PC-3 (cell line): ENCODE measurements around the gene DGKB. TPM values are rescaled to one million over a fixed set of nuclear protein-coding genes. Genes with fewer than 3 reads are reported as not detected.

ENCODE experiments used
- ATAC-seq: fragments of 200-7000 bp; cut with Tn5 transposase; 2 replicates; pipeline ENCODE4 v1.9.1; 2020; ENCODE audit warnings: mild to moderate bottlenecking, moderate library complexity
- BruUV-seq: library from RNA; stranded (reverse); fragments of 400-500 nt; replicated peaks from 2 replicates; lab custom pipeline; 2021; lab: Mats Ljungman, UMichigan
- CTCF ChIA-PET: fragments of 300-600 bp; sonication (Branson Sonifier 250); formaldehyde crosslinking; loops from one replicate; lab custom pipeline; 2022; ENCODE audit warnings: antibody characterized with exemption; lab: Charles Lee
- POLR2A ChIA-PET: fragments of 300-600 bp; sonication (Branson Sonifier 250); formaldehyde crosslinking; loops from one replicate; lab custom pipeline; 2022; ENCODE audit warnings: antibody characterized with exemption; ENCODE audit not compliant: unreplicated experiment; lab: Charles Lee
- DNase-seq: peaks from one replicate; pipeline ENCODE4 v3.0.0-alpha.2; 2015
- H2AFZ ChIP-seq: fragments of 300-600 bp; sonication (generic); 2 replicates; pipeline ENCODE4 v1.6.0; 2016; ENCODE audit warnings: antibody characterized with exemption, low read length
- H3F3A ChIP-seq: fragments of 300-600 bp; sonication (generic); one replicate; pipeline ENCODE4 v1.6.0; 2017; ENCODE audit warnings: antibody characterized with exemption, low read length, control low read depth, mild to moderate bottlenecking; ENCODE audit not compliant: unreplicated experiment
- H3K27ac ChIP-seq: fragments of 300-600 bp; sonication (generic); 2 replicates; pipeline ENCODE4 v1.5.1; 2016; ENCODE audit warnings: mild to moderate bottlenecking, low read length
- H3K27me3 ChIP-seq: fragments of 300-600 bp; sonication (generic); 2 replicates; pipeline ENCODE4 v1.6.1; 2016; ENCODE audit warnings: low read length, mixed read lengths
- H3K36me3 ChIP-seq: fragments of 300-600 bp; sonication (generic); 2 replicates; pipeline ENCODE4 v1.6.1; 2016; ENCODE audit warnings: low read depth, mixed run types, low read length, mixed read lengths
- H3K4me1 ChIP-seq: fragments of 300-600 bp; sonication (generic); 2 replicates; pipeline ENCODE4 v1.5.1; 2016; ENCODE audit warnings: low read length; ENCODE audit not compliant: insufficient read depth
- H3K4me2 ChIP-seq: fragments of 300-600 bp; sonication (generic); 2 replicates; pipeline ENCODE4 v1.6.0; 2016; ENCODE audit warnings: low read length
- H3K4me3 ChIP-seq: fragments of 300-600 bp; sonication (generic); 2 replicates; pipeline ENCODE4 v1.5.1; 2016; ENCODE audit warnings: mild to moderate bottlenecking, low read length, mixed read lengths
- H3K79me2 ChIP-seq: fragments of 300-600 bp; sonication (generic); 2 replicates; pipeline ENCODE4 v1.6.1; 2017; ENCODE audit warnings: low read length, mixed read lengths
- H3K9ac ChIP-seq: fragments of 300-600 bp; sonication (generic); 2 replicates; pipeline ENCODE4 v1.6.0; 2016; ENCODE audit warnings: mild to moderate bottlenecking, low read length
- H3K9me2 ChIP-seq: fragments of 300-600 bp; sonication (generic); replicated peaks from 2 replicates; pipeline ENCODE4 v1.6.1; 2016; ENCODE audit warnings: mixed run types, low read length, mixed read lengths
- H3K9me3 ChIP-seq: fragments of 300-600 bp; sonication (generic); 2 replicates; pipeline ENCODE4 v1.6.1; 2016; ENCODE audit warnings: low read length, mixed read lengths
- H4K20me1 ChIP-seq: fragments of 300-600 bp; sonication (generic); 2 replicates; pipeline ENCODE4 v1.6.1; 2016; ENCODE audit warnings: low read length, mixed read lengths
- CTCF ChIP-seq: fragments of 300-600 bp; sonication (generic); conservative IDR thresholded peaks from 2 replicates; pipeline ENCODE4 v1.5.1; 2017; ENCODE audit warnings: antibody characterized with exemption, low read depth, mild to moderate bottlenecking, low read length
- EZH2 ChIP-seq: fragments of 300-600 bp; sonication (generic); IDR thresholded peaks from one replicate; pipeline ENCODE4 v1.6.1; 2017; ENCODE audit warnings: antibody characterized with exemption, mild to moderate bottlenecking, low read length; ENCODE audit not compliant: unreplicated experiment
- EZH2phosphoT487 ChIP-seq: fragments of 300-600 bp; sonication (generic); IDR thresholded peaks from 2 replicates; pipeline ENCODE4 v1.6.1; 2018; ENCODE audit warnings: mild to moderate bottlenecking, antibody characterized with exemption, low read length, borderline replicate concordance
- intact Hi-C: fragments of 100-400 bp; cut with micrococcal nuclease; formaldehyde crosslinking; loops from 2 replicates; pipeline ENCODE4 v1.9.0; 2023
- total RNA-seq: library from RNA; depleted of rRNA; stranded (reverse); fragments of >200 nt; gene quantifications from 2 replicates; pipeline ENCODE4 v1.2.3, GENCODE V29; 2014

DGKB gene
- total RNA-seq, 1 experiment from 2014 or later, result 0.15 TPM

GRCh38 chr7:14690075-14690474 is 212.5 kb downstream of the DGKB start:
- intact Hi-C loops, result loop anchor here (2.0 to 10.0 kb wide), 3 partner anchors 605 to 1165 kb away; partner anchors contain the start of gene ETV1
- H3K27ac ChIP-seq, result no peak overlapping the region
- no peak for TF ChIP-seq EZH2phosphoT487
- no peak for TF ChIP-seq CTCF
- no peak for TF ChIP-seq EZH2
- H3F3A ChIP-seq, result no peaks in the 10 kb centered on the region
- no peaks in the 10 kb centered on the region for H3K79me2 ChIP-seq
- DNase-seq (no peak), ATAC-seq (no peak)
- H3K27me3 ChIP-seq, result no peaks in the 10 kb centered on the region
- no peak overlapping the region for H3K4me2 ChIP-seq
- no peaks in the 10 kb centered on the region for H3K9me3 ChIP-seq
- no peak overlapping the region for H2AFZ ChIP-seq
- H3K4me3 ChIP-seq, result no peak overlapping the region
- no peaks in the 10 kb centered on the region for H3K36me3 ChIP-seq
- no peaks in the 10 kb centered on the region for H3K4me1 ChIP-seq
- ChIA-PET CTCF (no interaction called here), POLR2A (no interaction called here)
- no TSS peak for BruUV-seq
- H4K20me1 ChIP-seq, result no peaks in the 10 kb centered on the region
- H3K9me2 ChIP-seq, result no peaks in the 10 kb centered on the region
- H3K9ac ChIP-seq, result no peak overlapping the region

- no TSS peak for BruUV-seq
- no peak overlapping the region for H3K27ac ChIP-seq
- H3K9me2 ChIP-seq, result no peaks in the 10 kb centered on the region
- ATAC-seq (no peak), DNase-seq (no peak)
- intact Hi-C loops, result loop anchor here (10.0 kb wide), 1 partner anchor 943 kb away; no protein-coding TSS in a partner anchor
- no peaks in the 10 kb centered on the region for H3K4me1 ChIP-seq
- POLR2A ChIA-PET, result no interaction called here
- H3K36me3 ChIP-seq, result no peaks in the 10 kb centered on the region
- H3K4me2 ChIP-seq, result no peak overlapping the region
- CTCF ChIA-PET, result interaction anchor here (0.7 kb wide), 1 partner anchor 56 kb away, joined by 3 read pairs; no protein-coding TSS in a partner anchor
- H3K9me3 ChIP-seq, result no peaks in the 10 kb centered on the region
- H3K9ac ChIP-seq, result no peak overlapping the region
- no peak overlapping the region for H3K4me3 ChIP-seq
- H2AFZ ChIP-seq, result no peak overlapping the region
- H3K79me2 ChIP-seq, result no peaks in the 10 kb centered on the region
- H4K20me1 ChIP-seq, result no peaks in the 10 kb centered on the region
- TF ChIP-seq EZH2, result no peak
- no peaks in the 10 kb centered on the region for H3F3A ChIP-seq
- no peaks in the 10 kb centered on the region for H3K27me3 ChIP-seq
These were observed 214.3 kb downstream of the DGKB start for GRCh38 chr7:14688208-14688607.

GRCh38 chr7:14687777-14688176 is 214.8 kb downstream of the DGKB start:
- Histone ChIP-seq H3K36me3 (no peaks in the 10 kb centered on the region), H3K4me3 (no peak overlapping the region), H3K9ac (no peak overlapping the region), H3F3A (no peaks in the 10 kb centered on the region), H3K4me2 (no peak overlapping the region), H3K9me3 (no peaks in the 10 kb centered on the region), H3K79me2 (no peaks in the 10 kb centered on the region), H3K4me1 (no peaks in the 10 kb centered on the region), H3K27me3 (no peaks in the 10 kb centered on the region), H2AFZ (no peak overlapping the region), H3K9me2 (no peaks in the 10 kb centered on the region), H4K20me1 (no peaks in the 10 kb centered on the region), H3K27ac (no peak overlapping the region)
- TF ChIP-seq EZH2phosphoT487 (no peak), EZH2 (no peak), CTCF (no peak)
- ChIA-PET POLR2A (no interaction called here), CTCF (no interaction called here)
- BruUV-seq, result no TSS peak
- intact Hi-C loops, result loop anchor here (10.0 kb wide), 1 partner anchor 943 kb away; no protein-coding TSS in a partner anchor
- ATAC-seq (no peak), DNase-seq (no peak)
